ENCODE data around the gene SLFN14.

DNA sequence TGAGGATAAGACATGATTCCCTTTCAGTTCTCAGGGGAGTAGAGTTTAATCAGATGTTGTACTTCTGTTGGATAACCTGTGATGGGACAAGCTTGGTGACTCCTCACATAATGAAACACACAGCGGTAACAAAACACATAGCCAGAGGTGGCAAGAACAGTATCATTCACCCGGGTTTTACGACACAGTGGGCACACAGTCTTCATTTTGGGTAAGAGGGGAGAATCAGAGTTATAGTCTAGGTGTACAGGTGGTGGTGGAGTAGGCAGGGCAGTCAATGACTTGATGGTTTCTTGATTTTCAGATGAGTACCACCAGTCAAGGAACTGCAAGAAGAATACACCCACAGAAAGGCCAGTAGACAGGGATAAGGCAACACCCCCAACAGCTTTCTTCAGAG is 15.1 kb upstream of the SLFN14 start:
- TF ChIP-seq EZH2phosphoT487 (IDR thresholded peaks at IDR 0.05; ENCODE audit: insufficient read depth, low read depth) = no peak
- TF ChIP-seq EZH2 (IDR thresholded peaks at IDR 0.05; ENCODE audit: insufficient read depth, poor library complexity, severe bottlenecking) = no peak
